ENCODE measurements around the gene CASP2. TPM values are rescaled to one million over a fixed set of nuclear protein-coding genes. Genes with fewer than 3 reads are reported as not detected.

CASP2 gene
- total RNA-seq, 1 experiment from 2014 or later = 62.0 TPM

- H3K4me3 ChIP-seq (ENCODE audit: low read depth, low read length) = no peak overlapping the region
- intact Hi-C loops (cut with micrococcal nuclease; ENCODE audit: unreplicated experiment) = no loop called here
- Mint-ChIP-seq H3K4me3 (ENCODE audit: unreplicated experiment) (no peak overlapping the region), H3K4me1 (ENCODE audit: low read depth, unreplicated experiment) (peaks cover 28% of the 10 kb centered on the region), H3K27ac (ENCODE audit: unreplicated experiment) (no peak overlapping the region), H3K9me3 (ENCODE audit: unreplicated experiment) (peaks cover 22% of the 10 kb centered on the region), H3K27me3 (ENCODE audit: insufficient read depth, unreplicated experiment) (no peaks in the 10 kb centered on the region), H3K36me3 (ENCODE audit: insufficient read depth, unreplicated experiment) (no peaks in the 10 kb centered on the region)
- no peaks in the 10 kb centered on the region for H3K27me3 ChIP-seq (replicated peaks; ENCODE audit: control insufficient read depth, insufficient read depth, low read length)
- peaks cover 24% of the 10 kb centered on the region for H3K4me1 ChIP-seq
- BruUV-seq (replicated peaks) = no TSS peak
- no peak for TF ChIP-seq CTCF (IDR thresholded peaks at IDR 0.05; ENCODE audit: insufficient read depth in 1 of 2, low read depth in 1 of 2, low read length in 1 of 2, severe bottlenecking in 1 of 2, unreplicated experiment in 1 of 2)
- H3K36me3 ChIP-seq (ENCODE audit: control insufficient read depth, insufficient read depth, low read length) = no peaks in the 10 kb centered on the region
- ChIA-PET POLR2A (interaction anchor here (0.6 kb wide), 1 partner anchor 38 kb away, joined by 4 read pairs; the partner anchor contains the start of gene CASP2), CTCF (no interaction called here)
- no peak for DNase-seq
- H3K9me3 ChIP-seq = 0 out of 2 replicates have a peak, but pooled peaks cover 2% of the 10 kb centered on the region
Observed at GRCh38 chr7:143250199-143250598, 38.0 kb upstream of the CASP2 start.

- no TSS peak for BruUV-seq (replicated peaks)
- TF ChIP-seq CTCF (IDR thresholded peaks at IDR 0.05; ENCODE audit: insufficient read depth in 1 of 2, low read depth in 1 of 2, low read length in 1 of 2, severe bottlenecking in 1 of 2, unreplicated experiment in 1 of 2) = no peak
- Mint-ChIP-seq H3K4me1 (ENCODE audit: low read depth, unreplicated experiment) (peaks cover 34% of the 10 kb centered on the region), H3K27ac (ENCODE audit: unreplicated experiment) (no peak overlapping the region), H3K36me3 (ENCODE audit: insufficient read depth, unreplicated experiment) (no peaks in the 10 kb centered on the region), H3K9me3 (ENCODE audit: unreplicated experiment) (peaks cover 22% of the 10 kb centered on the region), H3K4me3 (ENCODE audit: unreplicated experiment) (no peak overlapping the region), H3K27me3 (ENCODE audit: insufficient read depth, unreplicated experiment) (no peaks in the 10 kb centered on the region)
- no peak for DNase-seq
- Histone ChIP-seq H3K36me3 (ENCODE audit: control insufficient read depth, insufficient read depth, low read length) (no peaks in the 10 kb centered on the region), H3K4me3 (ENCODE audit: low read depth, low read length) (no peak overlapping the region), H3K4me1 (peaks cover 21% of the 10 kb centered on the region), H3K27me3 (replicated peaks; ENCODE audit: control insufficient read depth, insufficient read depth, low read length) (no peaks in the 10 kb centered on the region), H3K9me3 (0 out of 2 replicates have a peak, but pooled peaks cover 2% of the 10 kb centered on the region)
- POLR2A ChIA-PET = no interaction called here
- CTCF ChIA-PET = no interaction called here
- intact Hi-C loops (cut with micrococcal nuclease; ENCODE audit: unreplicated experiment) = no loop called here
Observed at GRCh38 chr7:143250822-143251221, 37.3 kb upstream of the CASP2 start.

- CTCF ChIA-PET = no interaction called here
- no peaks in the 10 kb centered on the region for H3K27me3 ChIP-seq (replicated peaks; ENCODE audit: control insufficient read depth, insufficient read depth, low read length)
- POLR2A ChIA-PET = no interaction called here
Observed at GRCh38 chr7:143252006-143252405, 36.1 kb upstream of the CASP2 start.

More at GRCh38 chr7:143252006-143252405, 36.1 kb upstream of the CASP2 start:
- TF ChIP-seq CTCF (IDR thresholded peaks at IDR 0.05; ENCODE audit: insufficient read depth in 1 of 2, low read depth in 1 of 2, low read length in 1 of 2, severe bottlenecking in 1 of 2, unreplicated experiment in 1 of 2) = no peak
- H3K4me3 Mint-ChIP-seq (ENCODE audit: unreplicated experiment) = no peak overlapping the region
- BruUV-seq (replicated peaks) = no TSS peak
- H3K36me3 Mint-ChIP-seq (ENCODE audit: insufficient read depth, unreplicated experiment) = no peaks in the 10 kb centered on the region
- peaks cover 21% of the 10 kb centered on the region for H3K4me1 ChIP-seq
- H3K4me1 Mint-ChIP-seq (ENCODE audit: low read depth, unreplicated experiment) = peaks cover 34% of the 10 kb centered on the region
- H3K27ac Mint-ChIP-seq (ENCODE audit: unreplicated experiment) = no peak overlapping the region
- 0 out of 2 replicates have a peak, but pooled peaks cover 2% of the 10 kb centered on the region for H3K9me3 ChIP-seq
- DNase-seq = no peak
- no peaks in the 10 kb centered on the region for H3K27me3 Mint-ChIP-seq (ENCODE audit: insufficient read depth, unreplicated experiment)
- intact Hi-C loops (cut with micrococcal nuclease; ENCODE audit: unreplicated experiment) = no loop called here
- no peaks in the 10 kb centered on the region for H3K36me3 ChIP-seq (ENCODE audit: control insufficient read depth, insufficient read depth, low read length)
- peaks cover 22% of the 10 kb centered on the region for H3K9me3 Mint-ChIP-seq (ENCODE audit: unreplicated experiment)
- no peak overlapping the region for H3K4me3 ChIP-seq (ENCODE audit: low read depth, low read length)

Measured in Caco-2 (cell line).